ENCODE data around the gene PI4KB. TPM values are rescaled to one million over a fixed set of nuclear protein-coding genes. Genes with fewer than 3 reads are reported as not detected.

Gene PI4KB
- total and polyA plus RNA-seq, 2 of the 4 experiments (the other 2 are of a cell fraction): 82.4 to 94.5 TPM

- TF ChIP-seq CTCF (conservative IDR thresholded peaks at IDR 0.05; ENCODE audit: low read depth, low read length): no peak
- TF ChIP-seq SMC3 (IDR thresholded peaks at IDR 0.05; ENCODE audit: low read depth, low read length): no peak
- TF ChIP-seq ELK1 (IDR thresholded peaks at IDR 0.05; ENCODE audit: borderline replicate concordance, low read depth, low read length): no peak
Observed at GRCh38 chr1:151313501-151313900, 13.7 kb downstream of the PI4KB start (continued).

All from IMR-90 (cell line).